NCI-H82 (cell line): ENCODE results near the gene SRF.
A peak's percentile ranks its signal among the peaks of the same experiment; 100 is the strongest.

Experiments
- DNase-seq: peaks from one replicate; lab custom pipeline; 2025; lab: John Stamatoyannopoulos, UW

SRF gene

DNA sequence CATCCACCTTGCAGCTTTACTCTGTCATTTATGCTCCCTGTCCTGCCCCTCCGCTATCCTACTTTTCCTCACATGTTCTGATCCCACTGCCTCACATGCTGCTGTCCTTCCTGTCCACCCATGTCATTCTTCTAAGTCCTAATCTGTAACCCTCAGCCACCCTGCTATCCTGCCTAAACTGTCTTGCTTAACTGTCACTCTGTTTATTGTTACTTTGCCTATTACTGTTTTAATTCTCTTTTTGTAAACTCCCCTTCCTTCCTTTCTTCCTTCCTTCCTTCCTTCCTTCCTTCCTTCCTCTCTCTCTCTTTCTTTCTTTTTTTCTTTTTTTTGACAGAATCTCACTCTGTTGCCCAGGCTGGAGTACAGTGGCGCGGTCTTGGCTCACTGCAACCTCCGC lies 12.4 kb downstream of the SRF start:
- no peak for DNase-seq

DNA sequence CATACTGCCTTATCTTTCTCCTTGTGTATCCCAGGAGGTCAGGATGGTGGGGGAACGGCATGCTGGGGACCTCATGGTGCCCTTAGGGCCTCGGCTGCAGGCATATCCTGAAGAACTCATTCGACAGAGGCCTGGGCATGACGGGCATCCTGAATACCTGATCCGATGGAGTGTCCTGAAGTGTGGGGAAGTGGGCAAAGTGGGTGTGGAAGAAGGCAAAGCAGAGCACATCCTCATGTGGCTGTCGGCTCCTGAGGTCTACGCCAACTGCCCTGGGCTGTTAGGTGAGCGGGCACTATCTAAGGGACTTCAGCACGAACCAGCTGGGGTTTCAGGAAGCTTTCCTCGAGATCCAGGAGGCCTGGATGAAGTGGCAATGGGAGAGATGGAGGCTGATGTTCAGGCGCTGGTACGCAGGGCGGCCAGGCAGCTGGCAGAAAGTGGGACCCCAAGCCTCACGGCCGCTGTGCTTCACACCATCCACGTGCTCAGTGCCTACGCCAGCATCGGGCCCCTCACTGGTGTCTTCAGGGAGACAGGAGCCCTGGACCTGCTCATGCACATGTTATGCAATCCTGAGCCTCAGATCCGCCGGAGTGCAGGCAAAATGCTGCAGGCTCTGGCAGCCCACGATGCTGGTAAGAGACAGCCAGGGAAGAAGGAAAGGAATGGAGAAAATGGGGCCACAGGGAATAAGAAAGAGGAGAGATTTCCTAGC lies 13.4 kb downstream of the SRF start:
- no peak for DNase-seq

DNA sequence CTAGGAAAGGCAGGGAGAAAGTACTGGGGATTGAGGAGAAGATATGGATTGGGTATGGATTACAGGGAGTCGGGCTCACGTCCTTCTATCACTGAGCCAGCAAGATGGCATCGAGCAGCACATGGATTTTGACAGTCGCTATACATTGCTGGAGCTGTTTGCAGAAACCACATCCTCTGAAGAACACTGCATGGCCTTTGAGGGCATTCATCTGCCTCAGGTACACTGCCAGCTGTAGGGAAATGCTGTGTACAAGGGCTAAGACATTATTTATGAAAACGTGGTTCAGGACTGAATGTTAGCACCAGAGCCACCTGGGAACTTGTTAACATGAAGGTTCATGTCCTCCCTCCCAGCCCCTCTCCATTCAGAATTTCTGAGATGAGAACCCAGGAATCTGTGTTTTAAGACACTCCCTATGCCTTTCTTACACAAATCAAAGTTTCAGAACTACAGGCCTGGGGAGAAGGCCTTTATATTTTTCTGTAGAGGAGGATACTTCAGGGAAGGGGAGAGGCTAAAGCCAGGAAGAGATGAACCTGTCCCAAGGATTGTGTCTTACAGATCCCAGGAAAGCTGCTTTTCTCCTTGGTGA lies 14.4 kb downstream of the SRF start:
- no peak for DNase-seq

DNA sequence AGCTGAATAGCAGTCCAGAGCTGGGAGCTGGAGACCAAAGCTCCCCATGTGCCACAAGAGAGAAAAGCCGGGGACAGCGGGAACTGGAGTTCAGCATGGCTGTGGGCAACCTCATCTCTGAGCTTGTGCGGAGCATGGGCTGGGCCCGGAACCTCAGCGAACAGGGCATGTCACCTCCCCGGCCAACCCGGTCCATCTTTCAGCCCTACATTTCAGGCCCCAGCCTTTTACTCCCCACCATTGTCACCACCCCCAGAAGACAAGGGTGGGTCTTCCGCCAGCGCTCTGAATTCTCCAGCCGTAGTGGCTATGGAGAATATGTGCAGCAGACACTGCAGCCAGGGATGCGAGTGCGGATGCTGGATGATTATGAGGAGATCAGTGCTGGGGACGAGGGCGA lies 14.9 kb downstream of the SRF start:
- no peak for DNase-seq

DNA sequence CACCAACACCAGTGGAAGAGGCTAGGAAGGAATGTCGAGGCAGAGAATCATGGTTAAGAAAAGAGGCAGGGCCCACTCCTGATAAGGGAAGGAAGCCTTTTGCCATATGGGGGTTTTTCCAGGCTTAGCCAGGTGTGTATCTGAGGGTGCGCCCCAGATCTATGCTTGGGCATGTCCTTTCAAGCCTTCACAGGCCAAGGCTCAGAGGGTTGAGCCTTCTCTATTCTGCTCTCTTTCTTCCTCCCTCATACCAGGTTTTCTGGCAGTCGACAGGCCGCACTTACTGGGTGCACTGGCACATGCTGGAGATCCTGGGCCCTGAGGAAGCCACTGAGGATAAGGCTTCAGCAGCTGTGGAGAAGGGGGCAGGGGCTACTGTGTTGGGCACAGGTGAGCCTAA lies 15.6 kb downstream of the SRF start:
- no peak for DNase-seq

DNA sequence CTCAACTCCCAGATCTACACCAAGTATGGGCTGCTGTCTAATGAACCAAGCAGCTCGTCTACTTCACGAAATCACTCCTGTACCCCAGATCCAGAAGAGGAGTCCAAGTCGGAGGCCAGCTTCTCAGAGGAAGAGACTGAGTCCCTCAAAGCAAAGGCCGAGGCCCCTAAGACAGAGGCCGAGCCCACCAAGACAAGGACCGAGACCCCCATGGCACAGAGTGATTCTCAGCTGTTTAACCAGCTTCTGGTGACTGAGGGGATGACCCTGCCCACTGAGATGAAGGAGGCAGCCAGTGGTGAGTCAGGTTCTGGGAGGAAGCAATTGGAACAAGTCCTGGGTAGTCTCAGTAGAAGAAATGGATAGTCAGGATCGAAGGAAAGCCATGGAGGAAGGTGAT lies 16.8 kb downstream of the SRF start:
- DNase-seq: no peak

DNA sequence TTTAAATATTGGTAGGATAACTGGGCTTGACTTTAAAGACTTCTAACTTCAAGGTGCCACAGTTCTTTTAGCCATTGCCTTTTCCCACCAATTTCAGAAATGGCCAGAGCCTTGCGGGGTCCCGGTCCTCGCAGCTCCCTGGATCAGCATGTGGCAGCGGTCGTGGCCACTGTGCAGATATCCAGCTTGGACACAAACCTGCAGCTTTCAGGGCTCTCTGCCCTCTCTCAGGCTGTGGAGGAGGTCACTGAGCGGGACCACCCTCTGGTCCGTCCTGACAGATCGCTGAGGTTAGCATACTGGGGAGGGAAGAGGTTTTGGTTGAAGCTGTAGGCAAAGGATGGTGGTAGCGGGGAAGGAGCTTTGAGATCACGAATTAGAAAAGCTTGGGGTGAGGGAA lies 17.4 kb downstream of the SRF start:
- no peak for DNase-seq

DNA sequence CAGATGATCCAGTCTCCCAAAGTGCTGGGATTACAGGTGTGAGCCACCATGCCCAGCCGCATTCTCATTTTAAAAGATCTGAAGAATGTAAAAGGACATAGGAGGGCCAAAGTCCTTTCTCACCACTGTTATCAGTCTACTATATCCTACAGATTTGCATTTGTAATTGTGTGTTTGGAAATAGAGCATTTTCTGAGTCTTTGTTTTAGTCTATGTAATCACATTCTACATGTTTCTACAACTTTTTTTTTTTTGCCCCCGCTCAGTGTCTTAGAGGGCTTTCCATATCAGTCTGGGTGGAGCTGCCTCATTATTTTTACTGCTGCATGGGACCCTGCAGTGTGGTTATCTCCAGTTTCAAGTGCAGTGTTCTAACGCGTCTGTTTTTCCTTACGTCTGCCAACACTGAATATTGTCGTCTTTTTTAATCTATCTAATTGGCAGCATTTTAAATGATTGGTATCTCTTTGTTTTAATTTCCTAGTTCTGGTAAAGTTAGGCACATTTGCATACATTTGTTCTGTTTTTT lies 18.8 kb downstream of the SRF start:
- DNase-seq: no peak

DNA sequence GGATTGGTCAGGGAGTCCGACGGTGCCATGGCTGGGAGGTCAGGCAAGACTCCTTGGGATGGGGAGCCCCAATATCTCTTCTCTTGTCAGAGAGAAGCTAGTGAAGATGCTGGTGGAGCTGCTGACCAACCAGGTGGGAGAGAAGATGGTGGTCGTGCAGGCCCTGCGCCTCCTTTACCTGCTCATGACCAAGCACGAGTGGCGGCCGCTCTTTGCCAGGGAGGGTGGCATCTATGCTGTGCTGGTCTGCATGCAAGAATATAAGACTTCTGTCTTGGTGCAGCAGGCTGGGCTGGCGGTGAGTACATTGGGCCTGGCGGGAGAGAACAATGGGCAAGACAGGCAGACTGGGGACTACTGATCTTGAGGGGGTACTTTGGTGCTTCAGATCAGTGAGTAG lies 21.8 kb downstream of the SRF start:
- DNase-seq: no peak

DNA sequence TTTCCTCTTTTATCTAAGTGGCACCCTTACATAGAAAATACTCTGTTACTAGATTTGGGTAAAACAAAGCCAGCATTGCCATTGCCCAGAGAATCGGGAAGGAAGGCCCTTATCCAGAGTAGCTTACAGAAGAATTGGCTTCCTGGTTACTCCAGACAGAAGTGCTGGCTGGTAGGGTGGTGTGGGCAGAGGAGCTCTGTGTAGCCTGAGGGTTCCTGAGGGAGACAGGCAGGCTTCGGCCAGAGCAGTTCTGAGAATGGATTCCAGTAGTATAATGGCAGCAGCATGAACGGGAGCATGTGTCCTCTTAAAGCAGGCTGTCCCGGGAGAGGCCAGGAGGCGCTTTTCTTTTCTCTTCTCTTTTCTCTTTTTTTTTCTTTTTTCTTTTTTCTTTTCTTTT lies 22.9 kb downstream of the SRF start:
- no peak for DNase-seq

DNA sequence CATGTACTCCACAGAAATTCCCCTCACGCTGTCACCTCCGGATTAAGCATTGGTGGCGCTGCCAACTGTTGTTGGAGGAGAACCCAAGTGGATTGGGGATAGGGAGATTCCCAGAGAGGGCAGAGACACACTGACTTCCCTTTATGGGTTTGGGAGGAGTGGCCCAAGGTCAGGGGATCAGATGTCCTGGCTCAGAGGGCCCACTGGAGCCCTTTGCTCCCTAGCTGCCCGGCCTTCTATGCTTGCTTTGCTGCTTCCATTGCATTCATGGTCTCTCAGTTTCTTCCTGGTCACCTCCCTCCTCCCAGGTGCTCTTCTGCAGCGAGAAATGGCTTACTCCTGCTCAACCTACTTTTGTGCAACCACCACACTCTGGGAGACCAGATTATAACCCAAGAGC lies 25.3 kb downstream of the SRF start:
- no peak for DNase-seq

DNA sequence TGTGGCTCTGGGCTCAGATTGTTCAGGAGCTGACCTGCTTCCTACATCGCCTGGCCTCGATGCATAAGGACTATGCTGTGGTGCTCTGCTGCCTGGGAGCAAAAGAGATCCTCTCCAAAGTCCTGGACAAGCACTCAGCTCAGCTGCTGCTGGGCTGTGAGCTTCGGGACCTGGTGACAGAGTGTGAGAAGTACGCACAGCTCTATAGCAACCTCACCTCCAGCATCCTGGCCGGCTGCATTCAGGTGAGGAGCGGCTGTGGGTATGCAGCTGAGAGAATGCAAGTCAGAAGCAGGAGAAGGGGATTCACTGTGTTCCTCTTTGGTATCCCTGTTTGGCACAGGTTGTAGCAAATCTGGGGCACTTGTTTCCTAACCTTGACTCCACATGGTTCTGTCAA lies 28.8 kb downstream of the SRF start:
- no peak for DNase-seq

DNA sequence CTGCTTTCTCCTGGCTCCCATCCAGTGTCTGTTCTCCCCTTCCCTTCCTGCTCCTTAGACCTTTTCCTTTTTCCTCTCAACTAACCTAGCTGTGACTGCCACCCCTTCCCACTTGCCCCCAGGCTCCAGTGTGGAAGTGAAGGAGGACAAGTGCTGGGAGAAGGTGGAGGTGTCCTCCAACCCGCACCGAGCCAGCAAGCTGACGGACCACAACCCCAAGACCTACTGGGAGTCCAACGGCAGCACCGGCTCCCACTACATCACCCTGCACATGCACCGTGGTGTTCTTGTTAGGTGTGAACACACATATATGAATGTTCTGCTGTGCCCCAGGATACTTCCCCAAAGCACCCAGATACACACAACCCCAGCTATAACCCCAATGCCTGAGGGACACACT lies 29.5 kb downstream of the SRF start:
- no peak for DNase-seq

DNA sequence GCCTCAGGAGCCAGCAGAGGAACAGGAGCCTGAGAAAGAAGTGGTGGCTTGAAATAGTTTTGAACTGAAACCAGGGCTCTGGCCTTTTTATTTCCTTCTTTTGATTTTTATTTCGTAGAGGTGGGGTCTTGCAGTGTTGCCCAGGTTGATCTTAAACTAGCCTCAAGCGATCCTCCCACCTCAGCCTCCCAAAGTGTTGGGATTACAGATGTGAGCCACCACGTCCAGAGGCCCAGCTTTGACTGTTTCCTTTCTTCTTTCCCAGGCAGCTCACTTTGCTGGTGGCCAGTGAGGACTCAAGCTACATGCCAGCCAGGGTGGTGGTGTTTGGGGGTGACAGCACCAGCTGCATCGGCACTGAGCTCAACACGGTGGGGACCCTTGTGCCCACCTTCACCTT lies 31.4 kb downstream of the SRF start:
- no peak for DNase-seq

DNA sequence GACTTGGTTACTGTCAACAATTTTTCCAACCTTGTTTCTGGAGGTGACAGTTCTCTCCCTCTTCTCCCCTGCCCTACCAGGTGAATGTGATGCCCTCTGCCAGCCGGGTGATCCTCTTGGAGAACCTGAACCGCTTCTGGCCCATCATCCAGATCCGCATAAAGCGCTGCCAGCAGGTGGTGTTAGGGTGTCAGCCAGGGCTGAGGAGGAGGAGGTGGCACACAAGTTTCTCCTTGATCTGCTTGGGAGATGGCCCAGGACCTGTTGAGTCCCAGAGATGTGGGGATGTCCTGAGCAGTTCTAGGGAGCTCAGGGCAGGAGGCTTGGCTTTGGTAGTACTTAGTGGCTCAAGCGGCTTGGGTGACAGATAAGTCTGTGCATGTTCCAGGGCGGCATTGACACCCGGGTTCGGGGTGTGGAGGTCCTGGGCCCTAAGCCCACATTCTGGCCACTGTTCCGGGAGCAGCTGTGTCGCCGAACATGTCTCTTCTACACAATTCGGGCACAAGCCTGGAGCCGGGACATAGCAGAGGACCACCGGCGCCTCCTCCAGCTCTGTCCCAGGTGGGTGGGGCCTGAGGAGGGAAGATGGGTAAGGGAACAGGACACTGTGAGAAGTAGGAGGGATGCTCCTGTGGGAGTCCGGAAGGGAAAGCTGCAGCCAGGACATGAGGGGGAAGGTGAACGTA lies 32.1 kb downstream of the SRF start:
- DNase-seq: no peak

DNA sequence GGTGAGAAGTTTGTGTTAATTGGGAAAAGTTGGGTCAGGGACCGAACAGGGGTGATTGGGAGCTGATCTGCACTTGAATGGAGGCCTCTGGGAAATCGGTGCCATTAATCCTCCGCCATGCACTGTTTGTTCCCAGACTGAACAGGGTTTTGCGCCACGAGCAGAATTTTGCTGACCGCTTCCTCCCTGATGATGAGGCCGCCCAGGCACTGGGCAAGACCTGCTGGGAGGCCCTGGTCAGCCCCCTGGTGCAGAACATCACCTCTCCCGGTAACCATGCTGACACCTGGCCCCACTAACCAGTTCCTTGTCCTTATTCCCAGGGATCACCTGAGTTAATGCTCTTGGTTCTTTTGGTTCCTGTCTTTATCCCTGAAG lies 32.6 kb downstream of the SRF start:
- no peak for DNase-seq

DNA sequence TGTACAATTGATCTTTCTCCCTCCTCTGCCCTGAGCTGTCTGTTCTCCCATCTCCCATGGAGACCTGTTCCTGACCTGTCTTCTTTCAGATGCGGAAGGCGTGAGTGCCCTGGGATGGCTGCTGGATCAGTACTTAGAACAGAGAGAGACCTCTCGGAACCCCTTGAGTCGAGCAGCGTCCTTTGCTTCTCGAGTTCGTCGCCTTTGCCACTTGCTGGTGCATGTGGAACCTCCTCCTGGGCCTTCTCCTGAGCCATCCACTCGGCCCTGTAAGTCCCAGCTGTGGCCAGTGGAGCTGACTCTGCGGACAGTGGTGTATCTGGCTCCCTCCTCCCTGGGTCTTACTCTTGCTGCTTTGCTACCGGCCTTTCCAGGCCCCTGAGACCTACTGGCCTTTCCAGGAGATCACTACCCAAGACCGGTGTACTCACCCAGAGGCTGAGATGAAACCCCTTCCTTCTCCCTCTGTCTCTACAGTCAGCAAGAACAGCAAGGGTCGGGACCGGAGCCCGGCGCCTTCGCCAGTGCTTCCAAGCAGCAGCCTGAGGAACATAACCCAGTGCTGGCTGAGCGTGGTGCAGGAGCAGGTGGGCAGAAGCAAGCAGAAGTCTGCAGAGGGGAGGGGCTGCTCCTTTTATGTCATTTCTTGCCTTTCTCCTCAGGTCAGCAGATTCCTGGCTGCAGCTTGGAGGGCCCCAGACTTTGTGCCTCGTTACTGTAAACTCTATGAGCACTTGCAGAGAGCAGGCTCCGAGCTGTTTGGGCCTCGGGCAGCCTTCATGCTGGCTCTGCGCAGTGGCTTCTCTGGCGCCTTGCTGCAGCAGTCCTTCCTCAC lies 33.4 kb downstream of the SRF start:
- DNase-seq: no peak

DNA sequence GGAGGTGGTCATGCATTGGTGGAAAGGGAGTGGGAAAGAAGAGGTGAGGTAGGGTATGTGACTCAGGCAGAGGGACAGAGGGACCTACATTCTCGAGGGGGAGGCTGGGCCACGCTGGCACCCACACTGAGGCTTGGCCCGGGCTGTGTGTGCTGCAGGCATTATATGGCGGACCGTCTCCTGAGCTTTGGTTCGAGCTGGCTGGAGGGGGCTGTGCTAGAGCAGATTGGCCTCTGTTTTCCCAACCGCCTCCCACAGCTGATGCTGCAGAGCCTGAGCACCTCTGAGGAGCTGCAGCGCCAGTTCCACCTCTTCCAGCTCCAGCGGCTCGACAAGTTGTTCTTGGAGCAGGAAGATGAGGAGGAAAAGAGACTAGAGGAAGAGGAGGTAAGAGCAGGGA lies 34.8 kb downstream of the SRF start:
- DNase-seq: no peak

DNA sequence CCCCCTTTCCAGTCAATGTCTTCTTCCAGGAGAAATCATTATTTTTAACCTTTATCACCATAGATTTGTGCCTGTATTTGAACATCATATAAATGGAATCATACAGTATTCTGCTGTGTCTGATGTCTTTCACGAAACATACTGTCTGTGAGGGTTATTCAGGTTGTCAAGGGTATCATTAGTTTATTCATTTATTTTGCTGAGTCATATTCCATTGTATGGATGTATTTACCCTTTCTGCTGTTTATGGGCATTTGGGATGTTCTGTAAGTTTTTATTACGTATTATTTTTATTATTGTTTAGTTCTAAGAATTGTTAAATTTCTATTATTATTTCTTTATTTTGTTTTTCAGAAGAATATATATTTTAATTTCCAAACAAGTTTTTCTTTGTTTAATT lies 36.2 kb downstream of the SRF start:
- DNase-seq: no peak

DNA sequence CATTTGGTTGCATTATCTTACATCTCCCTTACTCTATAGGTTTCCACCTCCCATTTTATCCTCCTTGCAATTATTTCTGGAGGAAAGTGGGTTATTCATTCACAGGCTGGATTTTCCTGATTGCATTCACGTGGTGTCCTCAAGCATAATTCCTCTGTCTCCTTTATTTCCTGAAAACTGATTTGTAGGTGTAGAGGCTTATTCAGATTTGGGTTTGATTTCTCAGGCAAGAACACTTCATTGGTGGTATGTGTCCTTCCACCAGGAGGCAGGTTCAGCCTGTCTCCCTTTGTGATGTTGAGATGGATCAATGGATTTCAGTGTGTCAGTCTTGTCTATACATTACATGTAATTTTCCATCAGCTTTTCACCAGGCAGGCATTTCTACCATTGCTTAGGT lies 40.9 kb downstream of the SRF start:
- DNase-seq: no peak

DNA sequence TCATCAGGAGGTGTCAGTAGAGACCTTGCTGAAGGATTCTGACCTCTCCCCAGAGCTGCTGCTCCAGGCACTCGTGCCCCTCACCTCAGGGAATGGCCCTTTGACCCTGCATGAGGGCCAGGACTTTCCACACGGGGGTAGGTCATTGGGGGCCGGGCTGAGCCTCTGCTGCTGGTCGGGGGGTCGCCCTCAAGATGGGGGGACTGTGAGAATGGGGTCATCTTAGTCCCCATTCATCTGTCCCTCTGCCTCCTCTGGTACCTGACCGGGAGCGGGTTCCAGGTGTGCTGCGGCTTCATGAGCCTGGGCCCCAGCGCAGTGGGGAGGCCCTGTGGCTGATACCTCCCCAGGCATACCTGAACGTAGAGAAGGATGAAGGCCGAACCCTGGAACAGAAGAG lies 42.4 kb downstream of the SRF start:
- DNase-seq: no peak

DNA sequence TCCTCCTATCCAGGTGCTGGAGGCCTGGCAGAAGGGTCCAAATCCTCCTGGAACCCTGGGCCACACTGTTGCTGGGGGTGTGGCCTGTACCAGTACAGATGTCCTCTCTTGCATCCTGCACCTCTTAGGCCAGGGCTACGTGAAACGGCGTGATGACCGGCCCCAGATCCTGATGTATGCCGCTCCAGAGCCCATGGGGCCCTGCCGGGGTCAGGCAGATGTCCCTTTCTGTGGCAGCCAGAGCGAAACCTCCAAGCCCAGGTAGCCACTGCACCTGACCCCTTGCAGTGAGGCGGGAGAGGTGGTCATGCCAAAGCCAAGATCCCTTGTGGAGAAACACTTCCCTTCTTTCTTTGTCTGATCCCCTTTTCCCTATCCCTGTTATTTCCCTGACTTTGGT lies 44.0 kb downstream of the SRF start:
- DNase-seq: no peak

DNA sequence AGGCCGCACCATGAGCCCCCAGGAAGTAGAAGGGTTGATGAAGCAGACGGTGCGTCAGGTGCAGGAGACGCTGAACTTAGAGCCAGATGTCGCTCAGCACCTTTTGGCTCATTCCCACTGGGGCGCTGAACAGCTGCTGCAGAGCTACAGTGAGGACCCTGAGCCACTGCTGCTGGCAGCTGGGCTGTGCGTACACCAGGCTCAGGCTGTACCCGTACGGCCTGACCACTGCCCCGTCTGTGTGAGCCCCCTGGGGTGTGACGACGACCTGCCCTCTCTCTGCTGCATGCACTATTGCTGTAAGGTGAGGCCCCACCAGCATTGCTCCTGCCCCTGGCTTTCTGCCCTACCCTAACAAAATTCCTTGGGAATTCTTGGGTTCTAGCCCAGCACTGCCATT lies 45.1 kb downstream of the SRF start:
- peak; percentile 29 for DNase-seq
